Tibial nerve (tissue), 4 donors: ENCODE data around the gene PRKAR1A. TPM values are rescaled to one million over a fixed set of nuclear protein-coding genes. Genes with fewer than 3 reads are reported as not detected.

ENCODE experiments used
- DNase-seq, 2 donors: peaks; one replicate each; pipeline ENCODE4 v3.0.0-alpha.2; 2019; ENCODE audit warnings: low spot score in 2 of 2
- H3K27ac ChIP-seq, 4 donors: fragments of 200-600 bp; sonication (generic) in 3 of 4; one replicate each; pipeline ENCODE4 v1.5.1; 2017 to 2019; ENCODE audit warnings: mild to moderate bottlenecking in 1 of 4
- H3K27me3 ChIP-seq, 2 donors: fragments of 200-600 bp; sonication (generic) in 1 of 2; one replicate each; pipeline versions ENCODE4 v1.5.1 to v1.6.0; 2017 to 2019
- H3K36me3 ChIP-seq, 3 donors: fragments of 200-600 bp; sonication (generic); one replicate each; pipeline ENCODE4 v1.5.1; 2018 to 2019
- H3K4me1 ChIP-seq, 4 donors: fragments of 200-600 bp; sonication (generic) in 3 of 4; one replicate each; pipeline ENCODE4 v1.5.1; 2017 to 2019
- H3K4me3 ChIP-seq, 4 donors: fragments of 200-600 bp; sonication (generic) in 3 of 4; one replicate each; pipeline ENCODE4 v1.5.1; 2017 to 2019; ENCODE audit warnings: mild to moderate bottlenecking in 1 of 4, moderate library complexity in 1 of 4
- H3K9me3 ChIP-seq, 4 donors: fragments of 200-600 bp; sonication (generic) in 3 of 4; one replicate each; pipeline ENCODE4 v1.5.1; 2017 to 2019
- CTCF ChIP-seq, 5 experiments: fragments of 200-600 bp in 3 of 5; fragments of 450-650 bp in 2 of 5; sonication (generic) in 3 of 5; IDR thresholded peaks; one replicate each; pipeline ENCODE4 v1.5.1; 2016 to 2019; ENCODE audit warnings: antibody characterized with exemption in 5 of 5, mild to moderate bottlenecking in 3 of 5, moderate library complexity in 2 of 5
- EP300 ChIP-seq, 2 donors: sonication (generic); formaldehyde crosslinking; IDR thresholded peaks; one replicate each; pipeline ENCODE4 v1.6.1; 2017; ENCODE audit warnings: antibody characterized with exemption in 2 of 2, mild to moderate bottlenecking in 1 of 2
- POLR2A ChIP-seq, 2 donors: fragments of 450-650 bp; IDR thresholded peaks; one replicate each; pipeline ENCODE4 v1.6.1; 2017; ENCODE audit warnings: antibody characterized with exemption in 2 of 2, mild to moderate bottlenecking in 2 of 2, moderate library complexity in 2 of 2
- WGBS, 2 donors: methylation state at CpG; one replicate each; pipeline ENCODE4 v1.1.5; 2018; 5-methylcytosine and 5-hydroxymethylcytosine counted together
- total RNA-seq, 4 donors: library from RNA; depleted of rRNA; stranded (reverse); fragments of >200 nt; gene quantifications; one replicate each; pipeline ENCODE4 v1.1.0, GENCODE V29; 2016

PRKAR1A gene
- total RNA-seq, 4 donors from 2014 or later: 327 to 494 (median 406) TPM

DNA sequence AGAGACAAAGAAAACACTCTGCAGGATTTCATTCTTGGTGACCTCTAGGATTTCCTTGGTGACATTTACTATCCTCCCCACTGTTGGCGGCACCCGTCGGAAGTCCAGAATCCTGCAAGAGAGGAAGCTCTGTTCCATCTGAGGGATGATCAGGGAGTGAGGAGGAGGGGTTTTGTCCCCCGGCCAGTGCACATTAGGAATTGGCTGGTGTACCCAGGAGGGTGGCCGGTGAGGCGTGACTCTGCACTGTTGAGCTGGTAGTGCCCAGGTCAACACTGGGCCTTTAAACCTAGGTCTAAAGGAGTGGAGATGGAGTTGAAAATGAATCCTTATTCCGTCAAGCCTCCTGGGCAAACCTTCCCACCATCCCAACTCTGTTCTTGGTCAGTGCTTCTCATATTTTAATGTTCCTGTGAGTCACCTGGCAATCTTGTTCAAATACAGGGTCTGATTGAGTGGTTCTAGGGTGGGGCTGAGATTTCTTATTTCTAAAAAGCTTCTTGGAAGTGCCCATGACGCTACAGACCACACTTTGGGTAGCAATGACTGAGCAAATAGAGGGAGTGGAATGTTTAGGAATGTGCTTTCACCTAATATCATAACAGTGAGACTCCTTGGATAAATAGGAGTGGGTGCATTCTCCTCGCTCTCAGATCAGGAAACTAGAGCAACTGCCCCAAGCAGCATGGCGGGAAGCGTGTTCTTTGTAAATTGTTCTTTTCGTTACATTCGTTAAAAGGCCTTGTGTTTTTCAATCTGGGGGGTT is 30.7 kb downstream of the PRKAR1A start:
- DNase-seq: no peak
- no peak overlapping the region for H3K27ac ChIP-seq
- no peak overlapping the region for H3K4me3 ChIP-seq
- peaks cover 0 to 12% (median 0%) of the 10 kb centered on the region in 4 donors for H3K9me3 ChIP-seq
- TF ChIP-seq EP300 (IDR thresholded peaks at IDR 0.05): no peak
- H3K36me3 ChIP-seq: peaks cover 0 to 71% (median 0%) of the 10 kb centered on the region in 3 donors
- H3K4me1 ChIP-seq: peaks cover 0 to 12% (median 0%) of the 10 kb centered on the region in 4 donors
- WGBS, 2 donors: 92 to 94% methylated on average over 13 of the region's 13 CpGs
- no peaks in the 10 kb centered on the region for H3K27me3 ChIP-seq

- Histone ChIP-seq H3K36me3 (peaks cover 0 to 61% (median 0%) of the 10 kb centered on the region in 3 donors), H3K4me1 (peaks cover 0 to 12% (median 0%) of the 10 kb centered on the region in 4 donors), H3K27me3 (no peaks in the 10 kb centered on the region), H3K27ac (peak overlapping the region in 1 of 4 donors; percentile 23), H3K9me3 (peaks cover 0 to 12% (median 0%) of the 10 kb centered on the region in 4 donors), H3K4me3 (no peak overlapping the region)
- no peak for DNase-seq
- TF ChIP-seq EP300 (IDR thresholded peaks at IDR 0.05): no peak
- TF ChIP-seq CTCF (IDR thresholded peaks at IDR 0.05): no peak
- TF ChIP-seq POLR2A (IDR thresholded peaks at IDR 0.05): no peak
- 64 to 70% methylated on average over 12 of the region's 12 CpGs for WGBS, 2 donors
Observed at GRCh38 chr17:68544111-68544915, 32.1 kb downstream of the PRKAR1A start.

DNA sequence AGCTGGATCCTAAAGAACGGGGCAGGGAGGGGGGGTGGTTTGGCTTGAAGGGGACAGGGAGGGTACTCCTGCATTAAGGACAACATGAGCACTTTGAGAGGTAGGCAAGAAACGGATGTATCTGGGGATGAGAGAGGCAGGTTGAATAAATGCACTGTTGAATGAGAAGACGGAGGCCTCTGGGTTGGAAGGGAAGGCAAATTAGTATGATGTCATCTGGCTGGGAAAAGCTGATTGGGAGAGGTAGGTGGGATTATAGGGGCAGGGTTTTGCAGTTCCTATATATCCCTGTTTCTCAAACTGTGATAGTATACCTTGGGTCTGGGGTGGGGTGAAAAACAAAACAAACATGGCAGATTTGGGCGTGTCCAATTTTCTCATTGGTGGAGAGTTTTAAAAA is 44.3 kb downstream of the PRKAR1A start:
- Histone ChIP-seq H3K9me3 (no peaks in the 10 kb centered on the region), H3K4me1 (peaks cover 0 to 7% (median 0%) of the 10 kb centered on the region in 4 donors), H3K27me3 (no peaks in the 10 kb centered on the region), H3K27ac (no peak overlapping the region), H3K4me3 (no peak overlapping the region), H3K36me3 (peaks cover 0 to 23% (median 0%) of the 10 kb centered on the region in 3 donors)
- 85 to 88% methylated on average over 4 of the region's 4 CpGs for WGBS, 2 donors
- DNase-seq: no peak
- TF ChIP-seq CTCF (IDR thresholded peaks at IDR 0.05) (no peak), EP300 (IDR thresholded peaks at IDR 0.05) (no peak), POLR2A (IDR thresholded peaks at IDR 0.05) (no peak)

DNA sequence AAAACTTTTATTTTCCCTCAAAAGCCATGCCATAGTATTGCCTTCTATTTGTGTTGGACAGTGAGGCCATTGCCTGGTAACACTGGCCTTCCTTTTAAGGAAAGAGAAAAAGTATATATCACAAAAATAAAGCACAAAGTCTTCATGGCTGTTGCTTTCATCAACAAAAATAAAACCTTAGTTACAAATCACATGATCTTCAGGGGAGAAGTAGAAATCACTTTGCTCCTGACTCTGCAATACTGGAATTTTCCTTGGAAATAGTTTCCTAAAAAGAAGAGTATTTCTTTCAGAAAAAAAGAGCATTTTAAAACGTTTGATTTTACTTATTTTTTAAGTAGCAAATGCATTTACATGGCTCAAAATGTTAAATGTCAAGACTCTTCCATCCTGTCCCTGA is 47.1 kb downstream of the PRKAR1A start:
- Histone ChIP-seq H3K9me3 (no peaks in the 10 kb centered on the region), H3K27ac (no peak overlapping the region)
- 8% methylated on average over 1 of the region's 1 CpG for WGBS, 2 donors

More for the DNA sequence above, 47.1 kb downstream of the PRKAR1A start:
- TF ChIP-seq EP300 (IDR thresholded peaks at IDR 0.05) (no peak), POLR2A (IDR thresholded peaks at IDR 0.05) (no peak), CTCF (IDR thresholded peaks at IDR 0.05) (no peak)
- no peak for DNase-seq
- peaks cover 0 to 15% (median 0%) of the 10 kb centered on the region in 3 donors for H3K36me3 ChIP-seq
- H3K4me1 ChIP-seq: peaks cover 0 to 11% (median 0%) of the 10 kb centered on the region in 4 donors
- H3K27me3 ChIP-seq: no peaks in the 10 kb centered on the region
- no peak overlapping the region for H3K4me3 ChIP-seq
